Measurements from ENCODE around the gene SMARCA5.

DNA sequence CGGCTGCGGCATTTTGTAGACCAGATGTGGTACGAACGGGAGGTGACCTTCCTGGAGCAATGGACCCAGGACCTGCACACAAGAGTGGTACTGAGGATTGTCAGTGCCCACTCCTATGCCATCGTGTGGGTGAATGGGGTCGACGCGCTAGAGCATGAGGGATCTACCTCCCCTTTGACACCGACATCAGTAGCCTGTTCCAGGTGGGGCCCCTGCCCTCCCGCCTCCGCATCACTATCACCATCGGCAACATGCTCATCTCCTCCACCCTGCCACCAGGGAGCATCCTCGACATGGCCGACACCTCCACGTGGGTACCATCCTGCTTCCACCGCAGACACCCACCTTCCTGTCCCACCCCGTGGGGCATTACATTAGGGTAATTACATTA, 46.2 kb downstream of the SMARCA5 start:
- TF ChIP-seq TEAD1 (CRISPR knock-in tag; IDR thresholded peaks at IDR 0.05) (no peak), ZNF184 (CRISPR knock-in tag; IDR thresholded peaks at IDR 0.05) (no peak), CBFB (CRISPR knock-in tag; IDR thresholded peaks at IDR 0.05) (no peak), ZNF140 (CRISPR knock-in tag; IDR thresholded peaks at IDR 0.05) (no peak)
- TF ChIP-seq, protein P1, sequence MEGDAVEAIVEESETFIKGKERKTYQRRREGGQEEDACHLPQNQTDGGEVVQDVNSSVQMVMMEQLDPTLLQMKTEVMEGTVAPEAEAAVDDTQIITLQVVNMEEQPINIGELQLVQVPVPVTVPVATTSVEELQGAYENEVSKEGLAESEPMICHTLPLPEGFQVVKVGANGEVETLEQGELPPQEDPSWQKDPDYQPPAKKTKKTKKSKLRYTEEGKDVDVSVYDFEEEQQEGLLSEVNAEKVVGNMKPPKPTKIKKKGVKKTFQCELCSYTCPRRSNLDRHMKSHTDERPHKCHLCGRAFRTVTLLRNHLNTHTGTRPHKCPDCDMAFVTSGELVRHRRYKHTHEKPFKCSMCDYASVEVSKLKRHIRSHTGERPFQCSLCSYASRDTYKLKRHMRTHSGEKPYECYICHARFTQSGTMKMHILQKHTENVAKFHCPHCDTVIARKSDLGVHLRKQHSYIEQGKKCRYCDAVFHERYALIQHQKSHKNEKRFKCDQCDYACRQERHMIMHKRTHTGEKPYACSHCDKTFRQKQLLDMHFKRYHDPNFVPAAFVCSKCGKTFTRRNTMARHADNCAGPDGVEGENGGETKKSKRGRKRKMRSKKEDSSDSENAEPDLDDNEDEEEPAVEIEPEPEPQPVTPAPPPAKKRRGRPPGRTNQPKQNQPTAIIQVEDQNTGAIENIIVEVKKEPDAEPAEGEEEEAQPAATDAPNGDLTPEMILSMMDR (IDR thresholded peaks at IDR 0.05 in 2 of 3, conservative IDR thresholded peaks at IDR 0.05 in 1 of 3; ENCODE audit: insufficient read depth in 2 of 3, low read depth in 1 of 3, low read length in 3 of 3): no peak

All from K562 (cell line).